Esophagus muscularis mucosa (tissue), 4 donors: ENCODE data around the gene KMT5B. TPM values are rescaled to one million over a fixed set of nuclear protein-coding genes. Genes with fewer than 3 reads are reported as not detected.

Source experiments
- DNase-seq: peaks from one replicate; pipeline ENCODE4 v3.0.0-alpha.2; 2017; ENCODE audit errors: extremely low spot score
- H3K27ac ChIP-seq, 4 donors: fragments of 200-600 bp; sonication (generic); replicated peaks in 1 of 4; 1 replicate in 3 of 4; 2 replicates in 1 of 4; pipeline ENCODE4 v1.5.1; 2016 to 2019; ENCODE audit warnings: mild to moderate bottlenecking in 1 of 4
- H3K27me3 ChIP-seq, 4 donors: fragments of 200-600 bp; sonication (generic); one replicate each; pipeline versions ENCODE4 v1.5.1 to v1.6.0; 2016 to 2019
- H3K36me3 ChIP-seq, 4 donors: fragments of 200-600 bp; sonication (generic); one replicate each; pipeline ENCODE4 v1.5.1; 2016 to 2019
- H3K4me1 ChIP-seq, 4 donors: fragments of 200-600 bp; sonication (generic); one replicate each; pipeline ENCODE4 v1.5.1; 2016 to 2019
- H3K4me3 ChIP-seq, 4 donors: fragments of 200-600 bp; sonication (generic); 1 replicate in 2 of 4; 2 replicates in 2 of 4; pipeline ENCODE4 v1.5.1; 2016 to 2019; ENCODE audit warnings: mild to moderate bottlenecking in 4 of 4, moderate library complexity in 1 of 4
- H3K9me3 ChIP-seq, 4 donors: fragments of 200-600 bp; sonication (generic); 1 replicate in 3 of 4; 2 replicates in 1 of 4; pipeline ENCODE4 v1.5.1; 2016 to 2019
- EP300 ChIP-seq: sonication (generic); formaldehyde crosslinking; IDR thresholded peaks from one replicate; pipeline ENCODE4 v1.6.1; 2017; ENCODE audit warnings: antibody characterized with exemption
- POLR2A ChIP-seq: fragments of 450-650 bp; IDR thresholded peaks from one replicate; pipeline ENCODE4 v1.6.1; 2017; ENCODE audit warnings: antibody characterized with exemption, moderate library complexity, mild to moderate bottlenecking, low read depth
- POLR2AphosphoS5 ChIP-seq, 2 donors: sonication (generic); formaldehyde crosslinking; IDR thresholded peaks; one replicate each; pipeline ENCODE4 v1.6.1; 2017; ENCODE audit warnings: antibody characterized with exemption in 2 of 2
- WGBS: methylation state at CpG from one replicate; pipeline ENCODE4 v1.1.5; 2018; 5-methylcytosine and 5-hydroxymethylcytosine counted together
- intact Hi-C: fragments of 100-400 bp; cut with DNase I; formaldehyde crosslinking; loops from one replicate; pipeline ENCODE4 v1.15.1; 2023
- total RNA-seq, 4 donors: library from RNA; depleted of rRNA; stranded (reverse); fragments of >200 nt; gene quantifications; one replicate each; pipeline versions ENCODE4 v1.1.0 to v1.2.1, GENCODE V29; 2016
- TF ChIP-seq, protein P1 (sequence below), 3 experiments: fragments of 200-600 bp in 2 of 3; fragments of 450-650 bp in 1 of 3; sonication (generic) in 2 of 3; IDR thresholded peaks; one replicate each; pipeline ENCODE4 v1.5.1; 2017 to 2019; ENCODE audit warnings: antibody characterized with exemption in 3 of 3, mild to moderate bottlenecking in 2 of 3, moderate library complexity in 1 of 3

Gene KMT5B
- total RNA-seq, 4 donors from 2014 or later = 28.7 to 49.4 (median 43.3) TPM

DNA sequence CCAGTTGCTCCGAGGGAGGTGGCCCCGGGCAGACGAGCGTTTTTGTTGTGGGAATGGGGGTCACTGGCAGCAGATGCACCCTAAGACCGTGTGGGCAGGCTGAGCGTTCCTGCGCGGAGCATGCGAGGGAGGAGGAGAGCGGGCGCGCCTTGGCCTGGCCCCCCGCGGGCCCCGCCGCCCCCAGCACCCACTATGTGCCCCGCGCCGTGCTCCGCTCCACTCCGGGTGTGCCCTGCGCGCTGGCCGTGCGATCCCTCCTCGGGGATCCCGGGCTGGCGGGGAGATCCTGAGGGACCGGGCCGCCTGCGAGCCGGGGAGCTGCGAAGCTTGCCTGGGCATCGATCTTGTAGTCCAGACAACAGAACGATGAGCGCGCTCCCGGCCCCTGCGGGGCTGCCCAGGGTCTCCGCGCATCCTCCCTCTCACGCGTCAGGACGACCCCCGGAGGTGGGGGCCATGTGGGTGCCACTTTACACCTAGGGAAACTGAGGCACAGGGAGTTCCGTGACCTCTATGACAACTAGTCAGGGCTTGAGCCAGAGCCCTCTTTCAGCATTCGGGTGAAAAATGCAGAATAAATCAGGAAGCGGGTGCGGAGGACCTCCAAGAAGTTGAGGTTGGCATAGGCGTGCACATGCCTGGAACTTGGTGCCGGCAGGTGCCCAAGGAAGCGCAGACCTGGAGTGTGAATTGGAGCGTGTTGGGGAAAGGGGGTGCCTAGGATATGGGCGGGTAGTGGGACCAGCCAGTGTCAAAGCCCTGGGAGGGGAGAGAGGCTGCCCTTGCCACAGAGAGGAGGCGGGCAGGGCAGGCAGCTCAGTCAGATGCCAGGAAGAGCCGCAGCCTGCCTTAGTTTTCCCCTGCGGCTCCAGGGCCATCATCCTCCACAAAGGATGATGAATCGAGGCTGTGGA, 1.3 kb upstream of the KMT5B start:
- peak overlapping the region; percentile 78 to 93 (median 87) for H3K4me3 ChIP-seq
- H3K4me1 ChIP-seq = peaks cover 29 to 42% (median 38%) of the 10 kb centered on the region in 4 donors
- intact Hi-C loops = no loop called here
- WGBS = 34% methylated on average over 17 of the region's 58 CpGs
- peak overlapping the region; percentile 99 to 100 (median 100) for H3K27ac ChIP-seq
- H3K36me3 ChIP-seq = no peaks in the 10 kb centered on the region
- H3K9me3 ChIP-seq = no peaks in the 10 kb centered on the region
- TF ChIP-seq POLR2A (no peak), POLR2AphosphoS5 (IDR thresholded peaks at IDR 0.05) (no peak), EP300 (no peak)
- TF ChIP-seq, protein P1, sequence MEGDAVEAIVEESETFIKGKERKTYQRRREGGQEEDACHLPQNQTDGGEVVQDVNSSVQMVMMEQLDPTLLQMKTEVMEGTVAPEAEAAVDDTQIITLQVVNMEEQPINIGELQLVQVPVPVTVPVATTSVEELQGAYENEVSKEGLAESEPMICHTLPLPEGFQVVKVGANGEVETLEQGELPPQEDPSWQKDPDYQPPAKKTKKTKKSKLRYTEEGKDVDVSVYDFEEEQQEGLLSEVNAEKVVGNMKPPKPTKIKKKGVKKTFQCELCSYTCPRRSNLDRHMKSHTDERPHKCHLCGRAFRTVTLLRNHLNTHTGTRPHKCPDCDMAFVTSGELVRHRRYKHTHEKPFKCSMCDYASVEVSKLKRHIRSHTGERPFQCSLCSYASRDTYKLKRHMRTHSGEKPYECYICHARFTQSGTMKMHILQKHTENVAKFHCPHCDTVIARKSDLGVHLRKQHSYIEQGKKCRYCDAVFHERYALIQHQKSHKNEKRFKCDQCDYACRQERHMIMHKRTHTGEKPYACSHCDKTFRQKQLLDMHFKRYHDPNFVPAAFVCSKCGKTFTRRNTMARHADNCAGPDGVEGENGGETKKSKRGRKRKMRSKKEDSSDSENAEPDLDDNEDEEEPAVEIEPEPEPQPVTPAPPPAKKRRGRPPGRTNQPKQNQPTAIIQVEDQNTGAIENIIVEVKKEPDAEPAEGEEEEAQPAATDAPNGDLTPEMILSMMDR (IDR thresholded peaks at IDR 0.05) = no peak
- H3K27me3 ChIP-seq = no peaks in the 10 kb centered on the region
- DNase-seq = no peak

GRCh38 chr11:68213555-68214172, 568 bp upstream of the KMT5B start:
- peak overlapping the region; percentile 99 to 100 (median 100) for H3K27ac ChIP-seq
- no peaks in the 10 kb centered on the region for H3K9me3 ChIP-seq
- H3K4me1 ChIP-seq = peaks cover 37 to 50% (median 46%) of the 10 kb centered on the region in 4 donors
- intact Hi-C loops = loop anchor here (2.0 kb wide), 1 partner anchor 175 kb away; the partner anchor contains the start of gene TCIRG1
- 3% methylated on average over 14 of the region's 90 CpGs for WGBS
- no peak for TF ChIP-seq EP300
- TF ChIP-seq, protein P1 (IDR thresholded peaks at IDR 0.05) = no peak
- TF ChIP-seq POLR2AphosphoS5 (IDR thresholded peaks at IDR 0.05) = peak; percentile 35 to 79
- peak; percentile 86 for TF ChIP-seq POLR2A
- H3K4me3 ChIP-seq = peak overlapping the region; percentile 78 to 93 (median 87)
- H3K27me3 ChIP-seq = no peaks in the 10 kb centered on the region
- H3K36me3 ChIP-seq = no peaks in the 10 kb centered on the region
- DNase-seq = peak; percentile 96

- intact Hi-C loops = loop anchor here (2.0 kb wide), 1 partner anchor 174 kb away; the partner anchor contains the start of gene TCIRG1
- no peak for TF ChIP-seq EP300
- TF ChIP-seq POLR2A = no peak
- TF ChIP-seq, protein P1 (IDR thresholded peaks at IDR 0.05) = peak; percentile 23 to 51 (median 38)
- TF ChIP-seq POLR2AphosphoS5 (IDR thresholded peaks at IDR 0.05) = peak; percentile 38 to 42
- Histone ChIP-seq H3K9me3 (no peaks in the 10 kb centered on the region), H3K27me3 (no peaks in the 10 kb centered on the region), H3K4me1 (peaks cover 42 to 58% (median 55%) of the 10 kb centered on the region in 4 donors), H3K27ac (peak overlapping the region; percentile 99 to 100 (median 100)), H3K4me3 (peak overlapping the region; percentile 78 to 93 (median 87)), H3K36me3 (no peaks in the 10 kb centered on the region)
- no peak for DNase-seq
- WGBS = 2% methylated on average over 9 of the region's 80 CpGs
These were observed 518 bp downstream of the KMT5B start for GRCh38 chr11:68212421-68213134.

DNA sequence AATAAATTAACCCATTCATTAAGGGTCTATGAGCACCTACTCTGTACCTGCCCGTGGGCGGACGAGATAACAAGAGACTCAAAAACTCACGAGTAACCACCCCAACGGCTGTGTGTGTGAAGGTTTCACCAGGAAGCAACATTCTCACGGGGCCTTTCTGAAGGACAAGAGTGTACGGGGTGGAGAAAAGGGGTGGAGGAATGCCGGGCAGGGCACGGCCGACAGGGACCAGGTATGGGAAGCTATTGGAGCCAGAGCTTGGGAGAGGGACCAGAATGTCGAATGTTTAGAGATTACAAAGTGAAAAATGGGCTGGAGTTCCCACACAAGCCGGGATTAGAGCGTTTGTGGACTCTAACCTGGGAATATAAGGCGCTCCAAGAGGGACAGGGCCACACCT, 1.6 kb downstream of the KMT5B start:
- Histone ChIP-seq H3K36me3 (no peaks in the 10 kb centered on the region), H3K4me1 (peaks cover 42 to 68% (median 66%) of the 10 kb centered on the region in 4 donors), H3K27me3 (no peaks in the 10 kb centered on the region), H3K27ac (peak overlapping the region; percentile 19 to 99 (median 68)), H3K9me3 (no peaks in the 10 kb centered on the region), H3K4me3 (peak overlapping the region; percentile 78 to 93 (median 87))
- DNase-seq = no peak
- TF ChIP-seq EP300 = no peak
- 37% methylated on average over 14 of the region's 14 CpGs for WGBS
- intact Hi-C loops = no loop called here
